CD4-positive, alpha-beta memory T cell (primary cell): ENCODE results near the gene RASEF. TPM values are rescaled to one million over a fixed set of nuclear protein-coding genes. Genes with fewer than 3 reads are reported as not detected.

Experiments
- CTCF ChIA-PET: fragments of 350-600 bp; sonication (Branson Sonifier 250); formaldehyde crosslinking; loops from one replicate; lab custom pipeline; 2021; ENCODE audit warnings: inconsistent platforms; ENCODE audit not compliant: partially characterized antibody; lab: Charles Lee
- POLR2A ChIA-PET: fragments of 350-600 bp; sonication (Branson Sonifier 250); formaldehyde crosslinking; loops from one replicate; lab custom pipeline; 2021; ENCODE audit not compliant: partially characterized antibody; lab: Charles Lee
- DNase-seq, 5 donors: peaks; one replicate each; pipeline versions ENCODE4 v3.0.0 to v3.0.0-alpha.2; 2020 to 2022; ENCODE audit warnings: mixed read lengths in 1 of 5
- H3K27ac ChIP-seq: one replicate; pipeline ENCODE4 v1.7.0; 2013; ENCODE audit warnings: low read depth, low read length
- H3K27me3 ChIP-seq: 2 replicates; pipeline ENCODE4 v1.7.0; 2013; ENCODE audit warnings: mild to moderate bottlenecking, low read length, moderate library complexity; ENCODE audit not compliant: insufficient read depth
- H3K36me3 ChIP-seq: 2 replicates; pipeline ENCODE4 v1.7.0; 2013; ENCODE audit warnings: mild to moderate bottlenecking, low read length, moderate library complexity; ENCODE audit not compliant: insufficient read depth
- H3K4me1 ChIP-seq: 2 replicates; pipeline ENCODE4 v1.7.0; 2013; ENCODE audit warnings: mild to moderate bottlenecking, low read length, moderate library complexity; ENCODE audit not compliant: insufficient read depth
- H3K4me3 ChIP-seq, 2 donors: one replicate each; pipeline ENCODE4 v1.7.0; 2013; ENCODE audit warnings: low read length in 2 of 2, mild to moderate bottlenecking in 1 of 2
- H3K9me3 ChIP-seq, 2 donors: one replicate each; pipeline ENCODE4 v1.7.0; 2013; ENCODE audit warnings: low read length in 2 of 2, control low read depth in 1 of 2; ENCODE audit not compliant: control insufficient read depth in 1 of 2
- H3K27ac Mint-ChIP-seq, 7 donors: one replicate each; pipeline ENCODE4 v1.8.0; 2020 to 2021; ENCODE audit warnings: mixed read lengths in 7 of 7, mild to moderate bottlenecking in 6 of 7, inconsistent platforms in 3 of 7, moderate library complexity in 3 of 7
- H3K27me3 Mint-ChIP-seq, 2 donors: one replicate each; pipeline ENCODE4 v1.8.0; 2020 to 2021; ENCODE audit warnings: mixed read lengths in 2 of 2
- H3K36me3 Mint-ChIP-seq, 2 donors: one replicate each; pipeline ENCODE4 v1.8.0; 2020 to 2021; ENCODE audit warnings: mixed read lengths in 2 of 2, inconsistent platforms in 1 of 2, mild to moderate bottlenecking in 1 of 2
- H3K4me1 Mint-ChIP-seq, 4 donors: one replicate each; pipeline ENCODE4 v1.8.0; 2020 to 2021; ENCODE audit warnings: mixed read lengths in 4 of 4, mild to moderate bottlenecking in 1 of 4
- H3K4me3 Mint-ChIP-seq, 8 donors: one replicate each; pipeline ENCODE4 v1.8.0; 2020 to 2021; ENCODE audit warnings: mixed read lengths in 8 of 8, mild to moderate bottlenecking in 7 of 8, moderate library complexity in 6 of 8, inconsistent platforms in 3 of 8
- H3K9me3 Mint-ChIP-seq, 8 donors: one replicate each; pipeline ENCODE4 v1.8.0; 2020 to 2021; ENCODE audit warnings: mixed read lengths in 8 of 8, mild to moderate bottlenecking in 5 of 8, inconsistent platforms in 3 of 8, moderate library complexity in 1 of 8
- intact Hi-C: fragments of 100-400 bp; cut with micrococcal nuclease; formaldehyde crosslinking; loops from one replicate; pipeline ENCODE4 v1.15.1; 2023
- polyA plus RNA-seq, 2 donors: library from polyadenylated mRNA; unstranded; fragments of 300-500 nt; fragmentation: Illumina TruSeq; gene quantifications; one replicate each; pipeline ENCODE4 v1.2.3, GENCODE V29; 2021
- total RNA-seq, 2 experiments: library from RNA; stranded (reverse); gene quantifications; one replicate each; pipeline ENCODE4 v1.2.3, GENCODE V29; 2021

Gene RASEF
- total and polyA plus RNA-seq, 4 experiments from 2014 or later, result not detected

GRCh38 chr9:83013867-83014605 lies 48.9 kb downstream of the RASEF start:
- H3K4me1 ChIP-seq, result no peaks in the 10 kb centered on the region
- H3K4me3 ChIP-seq, result no peak overlapping the region
- peaks cover 0 to 2% (median 0%) of the 10 kb centered on the region in 4 donors for H3K4me1 Mint-ChIP-seq
- H3K9me3 ChIP-seq, result no peaks in the 10 kb centered on the region
- H3K4me3 Mint-ChIP-seq, result no peak overlapping the region
- H3K9me3 Mint-ChIP-seq, result peaks cover 0 to 7% (median 0%) of the 10 kb centered on the region in 8 donors
- ChIA-PET POLR2A (no interaction called here), CTCF (no interaction called here)
- H3K27me3 ChIP-seq, result no peaks in the 10 kb centered on the region
- H3K27ac ChIP-seq, result no peak overlapping the region
- no peak overlapping the region for H3K27ac Mint-ChIP-seq
- peaks cover 0 to 1% of the 10 kb centered on the region in 2 donors for H3K27me3 Mint-ChIP-seq
- no peak for DNase-seq
- H3K36me3 ChIP-seq, result no peaks in the 10 kb centered on the region
- H3K36me3 Mint-ChIP-seq, result no peaks in the 10 kb centered on the region
- intact Hi-C loops, result no loop called here

- no peak overlapping the region for H3K4me3 Mint-ChIP-seq
- DNase-seq, result no peak
- intact Hi-C loops, result no loop called here
- POLR2A ChIA-PET, result no interaction called here
- CTCF ChIA-PET, result no interaction called here
- peaks cover 0 to 7% (median 0%) of the 10 kb centered on the region in 8 donors for H3K9me3 Mint-ChIP-seq
- H3K27me3 ChIP-seq, result no peaks in the 10 kb centered on the region
- H3K36me3 Mint-ChIP-seq, result no peaks in the 10 kb centered on the region
- H3K4me3 ChIP-seq, result no peak overlapping the region
- H3K4me1 ChIP-seq, result no peaks in the 10 kb centered on the region
- H3K4me1 Mint-ChIP-seq, result peaks cover 0 to 2% (median 0%) of the 10 kb centered on the region in 4 donors
- no peak overlapping the region for H3K27ac Mint-ChIP-seq
- peaks cover 0 to 3% of the 10 kb centered on the region in 2 donors for H3K27me3 Mint-ChIP-seq
- no peaks in the 10 kb centered on the region for H3K9me3 ChIP-seq
- no peaks in the 10 kb centered on the region for H3K36me3 ChIP-seq
- no peak overlapping the region for H3K27ac ChIP-seq
Observed at GRCh38 chr9:83012922-83013838, 49.8 kb downstream of the RASEF start.

- CTCF ChIA-PET, result no interaction called here
- H3K27ac Mint-ChIP-seq, result no peak overlapping the region
- H3K4me1 ChIP-seq, result no peaks in the 10 kb centered on the region
- intact Hi-C loops, result no loop called here
- DNase-seq, result no peak
- no peak overlapping the region for H3K4me3 Mint-ChIP-seq
- no peak overlapping the region for H3K27ac ChIP-seq
- H3K36me3 ChIP-seq, result no peaks in the 10 kb centered on the region
- peaks cover 0 to 6% (median 3%) of the 10 kb centered on the region in 8 donors for H3K9me3 Mint-ChIP-seq
- H3K36me3 Mint-ChIP-seq, result no peaks in the 10 kb centered on the region
- H3K27me3 ChIP-seq, result no peaks in the 10 kb centered on the region
- POLR2A ChIA-PET, result no interaction called here
- H3K27me3 Mint-ChIP-seq, result peaks cover 3% of the 10 kb centered on the region in 2 donors
- H3K9me3 ChIP-seq, result no peaks in the 10 kb centered on the region
- peaks cover 0 to 2% (median 0%) of the 10 kb centered on the region in 4 donors for H3K4me1 Mint-ChIP-seq
- no peak overlapping the region for H3K4me3 ChIP-seq
Observed at GRCh38 chr9:83012168-83012921, 50.6 kb downstream of the RASEF start.

GRCh38 chr9:83011611-83012010 lies 51.3 kb downstream of the RASEF start:
- no peaks in the 10 kb centered on the region for H3K36me3 Mint-ChIP-seq
- H3K4me1 Mint-ChIP-seq, result peaks cover 0 to 2% (median 0%) of the 10 kb centered on the region in 4 donors
- ChIA-PET POLR2A (no interaction called here), CTCF (no interaction called here)
- DNase-seq, result no peak
- Histone ChIP-seq H3K4me3 (no peak overlapping the region), H3K27me3 (no peaks in the 10 kb centered on the region), H3K27ac (no peak overlapping the region), H3K36me3 (no peaks in the 10 kb centered on the region), H3K9me3 (no peaks in the 10 kb centered on the region), H3K4me1 (no peaks in the 10 kb centered on the region)
- H3K4me3 Mint-ChIP-seq, result no peak overlapping the region
- H3K9me3 Mint-ChIP-seq, result peaks cover 0 to 7% (median 3%) of the 10 kb centered on the region in 8 donors
- H3K27me3 Mint-ChIP-seq, result peaks cover 3% of the 10 kb centered on the region in 2 donors
- no peak overlapping the region for H3K27ac Mint-ChIP-seq
- intact Hi-C loops, result no loop called here

GRCh38 chr9:83007521-83008300 lies 55.2 kb downstream of the RASEF start:
- Mint-ChIP-seq H3K9me3 (peaks cover 0 to 7% (median 1%) of the 10 kb centered on the region in 8 donors), H3K36me3 (no peaks in the 10 kb centered on the region), H3K4me1 (peaks cover 0 to 2% (median 0%) of the 10 kb centered on the region in 4 donors), H3K27ac (no peak overlapping the region), H3K4me3 (no peak overlapping the region), H3K27me3 (peaks cover 2 to 3% of the 10 kb centered on the region in 2 donors)
- Histone ChIP-seq H3K4me1 (no peaks in the 10 kb centered on the region), H3K36me3 (no peaks in the 10 kb centered on the region), H3K27me3 (no peaks in the 10 kb centered on the region), H3K27ac (no peak overlapping the region), H3K9me3 (no peaks in the 10 kb centered on the region), H3K4me3 (no peak overlapping the region)
- no peak for DNase-seq
- POLR2A ChIA-PET, result no interaction called here
- intact Hi-C loops, result no loop called here
- CTCF ChIA-PET, result no interaction called here

- H3K4me1 ChIP-seq, result no peaks in the 10 kb centered on the region
- Mint-ChIP-seq H3K4me3 (no peak overlapping the region), H3K4me1 (no peaks in the 10 kb centered on the region), H3K27ac (no peak overlapping the region), H3K9me3 (peaks cover 0 to 7% (median 1%) of the 10 kb centered on the region in 8 donors), H3K36me3 (no peaks in the 10 kb centered on the region), H3K27me3 (peaks cover 2 to 3% of the 10 kb centered on the region in 2 donors)
- intact Hi-C loops, result no loop called here
- ChIA-PET CTCF (no interaction called here), POLR2A (no interaction called here)
- H3K9me3 ChIP-seq, result no peaks in the 10 kb centered on the region
- no peak for DNase-seq
- H3K4me3 ChIP-seq, result no peak overlapping the region
- H3K36me3 ChIP-seq, result no peaks in the 10 kb centered on the region
- H3K27ac ChIP-seq, result no peak overlapping the region
- H3K27me3 ChIP-seq, result no peaks in the 10 kb centered on the region
Observed at GRCh38 chr9:83006378-83006777, 56.6 kb downstream of the RASEF start.
